OCI-LY1 (cell line): ENCODE measurements around the gene MMS19.

ENCODE experiments used
- H2AFZ ChIP-seq: fragments of 200-600 bp; sonication (generic), shearing (Covaris generic); 2 replicates; pipeline ENCODE4 v1.6.0; 2014; ENCODE audit warnings: antibody characterized with exemption, mild to moderate bottlenecking, low read length
- H3F3A ChIP-seq: fragments of 200-600 bp; sonication (generic), shearing (Covaris generic); 2 replicates; pipeline ENCODE4 v1.6.0; 2014; ENCODE audit warnings: mild to moderate bottlenecking, antibody characterized with exemption, low read length, moderate library complexity; ENCODE audit not compliant: insufficient read depth
- H3K27ac ChIP-seq: fragments of 200-600 bp; sonication (generic); 2 replicates; pipeline ENCODE4 v1.5.1; 2014; ENCODE audit warnings: low read length, mixed run types, mild to moderate bottlenecking, low read depth; ENCODE audit not compliant: poor library complexity, severe bottlenecking
- H3K27me3 ChIP-seq: fragments of 200-600 bp; sonication (generic); 2 replicates; pipeline ENCODE4 v1.6.0; 2014; ENCODE audit warnings: antibody characterized with exemption, mild to moderate bottlenecking, low read length, moderate library complexity; ENCODE audit not compliant: insufficient read depth
- H3K36me3 ChIP-seq: fragments of 200-600 bp; sonication (generic); 2 replicates; pipeline ENCODE4 v1.6.1; 2014; ENCODE audit warnings: mild to moderate bottlenecking, antibody characterized with exemption, low read length, moderate library complexity, mixed read lengths; ENCODE audit not compliant: insufficient read depth
- H3K4me1 ChIP-seq: fragments of 200-600 bp; sonication (generic); 2 replicates; pipeline ENCODE4 v1.5.1; 2014; ENCODE audit warnings: mild to moderate bottlenecking, low read length, moderate library complexity; ENCODE audit not compliant: insufficient read depth, severe bottlenecking
- H3K4me2 ChIP-seq: fragments of 200-600 bp; sonication (generic), shearing (Covaris generic); 2 replicates; pipeline ENCODE4 v1.6.1; 2014; ENCODE audit warnings: low read length
- H3K4me3 ChIP-seq: fragments of 200-600 bp; sonication (generic); 2 replicates; pipeline ENCODE4 v1.5.1; 2014; ENCODE audit warnings: low read length, low read depth, mild to moderate bottlenecking, mixed read lengths; ENCODE audit not compliant: poor library complexity, severe bottlenecking
- H3K79me2 ChIP-seq: fragments of 200-600 bp; shearing (Covaris generic); 2 replicates; pipeline ENCODE4 v1.6.1; 2016; ENCODE audit warnings: mixed run types, low read length, mixed read lengths; ENCODE audit not compliant: insufficient read depth
- H3K9ac ChIP-seq: fragments of 200-600 bp; sonication (generic), shearing (Covaris generic); 2 replicates; pipeline ENCODE4 v1.6.1; 2014; ENCODE audit warnings: mild to moderate bottlenecking, low read length, mixed read lengths
- H3K9me2 ChIP-seq: fragments of 200-600 bp; sonication (generic), shearing (Covaris generic); 2 replicates; pipeline ENCODE4 v1.6.1; 2014; ENCODE audit warnings: low read depth, mild to moderate bottlenecking, low read length, mixed read lengths
- H3K9me3 ChIP-seq: fragments of 200-600 bp; shearing (Covaris generic); 2 replicates; pipeline ENCODE4 v1.6.1; 2014; ENCODE audit warnings: low read length, mixed read lengths
- H4K20me1 ChIP-seq: fragments of 200-600 bp; sonication (generic), shearing (Covaris generic); 2 replicates; pipeline ENCODE4 v1.6.0; 2016; ENCODE audit warnings: mild to moderate bottlenecking, low read length; ENCODE audit not compliant: insufficient read depth
- CTCF ChIP-seq: fragments of 200-600 bp; sonication (generic), shearing (Covaris generic); IDR thresholded peaks from 2 replicates; pipeline ENCODE4 v1.5.1; 2017; ENCODE audit warnings: mild to moderate bottlenecking, antibody characterized with exemption, low read length, moderate library complexity, mixed read lengths
- EZH2 ChIP-seq: fragments of 200-600 bp; sonication (generic), shearing (Covaris generic); IDR thresholded peaks from 2 replicates; pipeline ENCODE4 v1.8.0; 2017; ENCODE audit warnings: borderline replicate concordance, mixed run types, mild to moderate bottlenecking, antibody characterized with exemption, low read length, moderate library complexity, mixed read lengths

MMS19 gene

GRCh38 chr10:97540669-97541500 lies 42.7 kb upstream of the MMS19 start:
- Histone ChIP-seq H4K20me1 (no peaks in the 10 kb centered on the region), H3K36me3 (no peaks in the 10 kb centered on the region), H3K27ac (no peak overlapping the region), H3K4me3 (no peak overlapping the region), H3F3A (no peaks in the 10 kb centered on the region), H3K79me2 (no peaks in the 10 kb centered on the region), H3K9me2 (no peaks in the 10 kb centered on the region), H3K9ac (no peak overlapping the region), H3K4me2 (no peak overlapping the region), H2AFZ (no peak overlapping the region), H3K4me1 (no peaks in the 10 kb centered on the region), H3K9me3 (no peaks in the 10 kb centered on the region), H3K27me3 (no peaks in the 10 kb centered on the region)
- no peak for TF ChIP-seq CTCF
- TF ChIP-seq EZH2: no peak

- Histone ChIP-seq H3K27ac (no peak overlapping the region), H3K79me2 (no peaks in the 10 kb centered on the region), H3K9me2 (no peaks in the 10 kb centered on the region), H3K36me3 (no peaks in the 10 kb centered on the region), H3K4me3 (no peak overlapping the region), H3K9me3 (no peaks in the 10 kb centered on the region), H3K9ac (no peak overlapping the region), H3F3A (no peaks in the 10 kb centered on the region), H3K27me3 (no peaks in the 10 kb centered on the region), H2AFZ (no peak overlapping the region), H3K4me2 (no peak overlapping the region), H3K4me1 (no peaks in the 10 kb centered on the region), H4K20me1 (no peaks in the 10 kb centered on the region)
- TF ChIP-seq EZH2 (no peak), CTCF (no peak)
Observed at GRCh38 chr10:97539523-97540200, 41.4 kb upstream of the MMS19 start.

- Histone ChIP-seq H3K4me3 (no peak overlapping the region), H3K9me3 (no peaks in the 10 kb centered on the region), H3K4me2 (no peak overlapping the region), H3K4me1 (no peaks in the 10 kb centered on the region), H3K79me2 (no peaks in the 10 kb centered on the region), H3K36me3 (no peaks in the 10 kb centered on the region), H3K27ac (no peak overlapping the region), H4K20me1 (no peaks in the 10 kb centered on the region), H3K9me2 (no peaks in the 10 kb centered on the region), H2AFZ (no peak overlapping the region), H3K27me3 (no peaks in the 10 kb centered on the region), H3F3A (no peaks in the 10 kb centered on the region), H3K9ac (no peak overlapping the region)
- TF ChIP-seq EZH2 (no peak), CTCF (no peak)
Observed at GRCh38 chr10:97538839-97539238, 40.6 kb upstream of the MMS19 start.
